Progenitor cell of endocrine pancreas (in vitro differentiated cells): ENCODE measurements around the gene CSRNP3. TPM values are rescaled to one million over a fixed set of nuclear protein-coding genes. Genes with fewer than 3 reads are reported as not detected.

Source experiments
- DNase-seq: peaks from one replicate; pipeline ENCODE4 v3.0.0; 2021; ENCODE audit warnings: low spot score; ENCODE audit not compliant: unreplicated experiment
- H3K27ac Mint-ChIP-seq: 2 replicates; pipeline ENCODE4 v1.8.0; 2021; ENCODE audit warnings: mild to moderate bottlenecking, moderate library complexity, mixed read lengths
- H3K27me3 Mint-ChIP-seq: 2 replicates; pipeline ENCODE4 v1.8.0; 2021; ENCODE audit warnings: mixed read lengths
- H3K36me3 Mint-ChIP-seq: 2 replicates; pipeline ENCODE4 v1.8.0; 2022; ENCODE audit warnings: mixed read lengths; ENCODE audit not compliant: insufficient read depth
- H3K4me1 Mint-ChIP-seq: 2 replicates; pipeline ENCODE4 v1.8.0; 2021; ENCODE audit warnings: low read depth, mixed read lengths
- H3K4me3 Mint-ChIP-seq: 2 replicates; pipeline ENCODE4 v1.8.0; 2021; ENCODE audit warnings: low read depth, mild to moderate bottlenecking, moderate library complexity, mixed read lengths
- H3K9me3 Mint-ChIP-seq: 2 replicates; pipeline ENCODE4 v1.8.0; 2021; ENCODE audit warnings: low read depth, mixed read lengths
- CTCF ChIP-seq: fragments of 200-600 bp; sonication (generic); IDR thresholded peaks from one replicate; pipeline ENCODE4 v1.5.0; 2021; ENCODE audit warnings: antibody characterized with exemption, mild to moderate bottlenecking; ENCODE audit not compliant: unreplicated experiment
- total RNA-seq: library from RNA; stranded (reverse); gene quantifications from 2 replicates; pipeline ENCODE4 v1.2.1, GENCODE V29; 2021

Gene CSRNP3
- total RNA-seq, 1 donor from 2014 or later = 10.7 TPM

- Mint-ChIP-seq H3K27ac (no peak overlapping the region), H3K27me3 (no peaks in the 10 kb centered on the region), H3K4me3 (no peak overlapping the region)
Observed at GRCh38 chr2:165428926-165429325, 40.6 kb upstream of the CSRNP3 start.

GRCh38 chr2:165431014-165431413 lies 38.5 kb upstream of the CSRNP3 start:
- Mint-ChIP-seq H3K4me3 (no peak overlapping the region), H3K27me3 (no peaks in the 10 kb centered on the region), H3K36me3 (no peaks in the 10 kb centered on the region), H3K27ac (no peak overlapping the region), H3K4me1 (no peaks in the 10 kb centered on the region), H3K9me3 (no peaks in the 10 kb centered on the region)
- TF ChIP-seq CTCF = no peak
- DNase-seq = no peak

More at GRCh38 chr2:165428926-165429325, 40.6 kb upstream of the CSRNP3 start:
- no peaks in the 10 kb centered on the region for H3K36me3 Mint-ChIP-seq
- H3K4me1 Mint-ChIP-seq = no peaks in the 10 kb centered on the region
- no peak for TF ChIP-seq CTCF
- no peaks in the 10 kb centered on the region for H3K9me3 Mint-ChIP-seq
- DNase-seq = no peak

- H3K27ac Mint-ChIP-seq = no peak overlapping the region
- H3K4me3 Mint-ChIP-seq = no peak overlapping the region
- TF ChIP-seq CTCF = no peak
- DNase-seq = no peak
- no peaks in the 10 kb centered on the region for H3K9me3 Mint-ChIP-seq
- no peaks in the 10 kb centered on the region for H3K4me1 Mint-ChIP-seq
- no peaks in the 10 kb centered on the region for H3K36me3 Mint-ChIP-seq
- no peaks in the 10 kb centered on the region for H3K27me3 Mint-ChIP-seq
Observed at GRCh38 chr2:165432234-165432966, 37.1 kb upstream of the CSRNP3 start.

- H3K4me3 Mint-ChIP-seq = no peak overlapping the region
- H3K36me3 Mint-ChIP-seq = no peaks in the 10 kb centered on the region
- TF ChIP-seq CTCF = no peak
- no peaks in the 10 kb centered on the region for H3K4me1 Mint-ChIP-seq
- H3K27ac Mint-ChIP-seq = no peak overlapping the region
- no peak for DNase-seq
- no peaks in the 10 kb centered on the region for H3K9me3 Mint-ChIP-seq
- no peaks in the 10 kb centered on the region for H3K27me3 Mint-ChIP-seq
Observed at GRCh38 chr2:165434865-165435496, 34.5 kb upstream of the CSRNP3 start.

GRCh38 chr2:165435611-165436010 lies 33.9 kb upstream of the CSRNP3 start:
- TF ChIP-seq CTCF = no peak
- no peak overlapping the region for H3K27ac Mint-ChIP-seq
- H3K4me1 Mint-ChIP-seq = no peaks in the 10 kb centered on the region
- H3K36me3 Mint-ChIP-seq = no peaks in the 10 kb centered on the region
- DNase-seq = no peak
- H3K4me3 Mint-ChIP-seq = no peak overlapping the region
- H3K27me3 Mint-ChIP-seq = no peaks in the 10 kb centered on the region
- H3K9me3 Mint-ChIP-seq = no peaks in the 10 kb centered on the region
